Lung (tissue), 12 donors: ENCODE data around the gene SEMA5B. TPM values are rescaled to one million over a fixed set of nuclear protein-coding genes. Genes with fewer than 3 reads are reported as not detected.

ENCODE experiments used
- ATAC-seq: fragments of 200-7000 bp; cut with Tn5 transposase; one replicate; pipeline ENCODE4 v1.9.1; 2020; ENCODE audit warnings: moderate number of reproducible peaks; ENCODE audit not compliant: insufficient read depth, low FRiP score
- DNase-seq, 3 donors: peaks; one replicate each; pipeline ENCODE4 v3.0.0-alpha.2; 2013 to 2017
- H3K27ac ChIP-seq, 2 donors: one replicate each; pipeline ENCODE4 v1.5.1; 2013; ENCODE audit warnings: mild to moderate bottlenecking in 2 of 2, moderate library complexity in 2 of 2, control low read depth in 1 of 2, inconsistent platforms in 1 of 2, low read depth in 1 of 2, low read length in 1 of 2
- H3K27me3 ChIP-seq, 3 donors: one replicate each; pipeline ENCODE4 v1.5.1; 2013; ENCODE audit warnings: low read length in 2 of 3; ENCODE audit not compliant: control insufficient read depth in 3 of 3, insufficient read depth in 3 of 3
- H3K36me3 ChIP-seq, 4 donors: one replicate each; pipeline ENCODE4 v1.5.1; 2013; ENCODE audit warnings: low read length in 4 of 4, mild to moderate bottlenecking in 1 of 4, moderate library complexity in 1 of 4; ENCODE audit not compliant: control insufficient read depth in 4 of 4, insufficient read depth in 4 of 4
- H3K4me1 ChIP-seq, 5 donors: one replicate each; pipeline ENCODE4 v1.5.1; 2013; ENCODE audit warnings: low read length in 5 of 5, mild to moderate bottlenecking in 2 of 5, moderate library complexity in 1 of 5; ENCODE audit not compliant: control insufficient read depth in 5 of 5, insufficient read depth in 5 of 5
- H3K4me3 ChIP-seq: one replicate; pipeline ENCODE4 v1.5.1; 2013; ENCODE audit warnings: mild to moderate bottlenecking, control low read depth, moderate library complexity
- H3K9ac ChIP-seq, 2 donors: one replicate each; pipeline ENCODE4 v1.5.1; 2013; ENCODE audit warnings: low read length in 2 of 2, control low read depth in 1 of 2; ENCODE audit not compliant: insufficient read depth in 1 of 2
- H3K9me3 ChIP-seq, 4 donors: one replicate each; pipeline ENCODE4 v1.5.1; 2013; ENCODE audit warnings: low read length in 3 of 4, mild to moderate bottlenecking in 1 of 4, moderate library complexity in 1 of 4; ENCODE audit not compliant: control insufficient read depth in 4 of 4, insufficient read depth in 3 of 4
- WGBS, 2 donors: extraction: QIAGEN DNeasy Blood & Tissue Kit; methylation state at CpG; one replicate each; pipeline ENCODE4 v1.1.7; 2013; 5-methylcytosine and 5-hydroxymethylcytosine counted together
- polyA plus RNA-seq, 2 donors: library from polyadenylated mRNA; stranded (reverse); fragments of 200-250 nt; gene quantifications; one replicate each; pipeline ENCODE4 v1.2.1, GENCODE V29; 2013
- total RNA-seq, 2 donors: library from RNA; depleted of rRNA in 1 of 2; stranded (reverse); fragments of >200 nt in 1 of 2; gene quantifications; one replicate each; pipeline ENCODE4 v1.2.1, GENCODE V29; 2014 to 2021
- TF ChIP-seq, protein P1 (sequence below): IDR thresholded peaks from 2 replicates; pipeline ENCODE4 v1.5.1; 2012; ENCODE audit warnings: mild to moderate bottlenecking; ENCODE audit errors: control extremely low read depth, extremely low read depth
- donor health status: control.
- donor health status: control.
- donor health status: Bipolar disorder and iron deficiency.
- donor health status: healthy.
- donor health status: DM: yes; HTN: yes; CAD: no.

The SEMA5B gene
- total and polyA plus RNA-seq, 4 donors = 0.30 to 2.2 (median 0.48) TPM

DNA sequence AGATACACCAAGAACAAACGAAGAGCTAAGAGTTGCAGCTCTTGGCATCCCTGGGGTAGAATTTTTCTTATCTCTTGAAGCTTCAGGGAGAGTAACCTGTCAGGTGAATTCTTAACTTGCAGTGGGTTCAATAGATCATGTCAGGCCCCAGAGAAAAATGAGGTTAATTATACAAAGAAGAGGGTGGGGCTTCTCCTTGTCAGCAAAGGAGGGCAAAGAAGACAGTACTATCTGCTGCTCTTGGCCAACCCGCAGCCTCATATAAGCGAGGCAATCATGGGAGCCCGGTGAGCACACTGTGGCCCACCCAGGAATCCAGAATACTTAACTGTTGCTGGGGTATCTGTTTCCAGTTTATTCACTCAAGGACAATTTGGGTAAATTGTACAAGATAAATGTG lies 110.2 kb downstream of the SEMA5B start:
- no peak overlapping the region for H3K4me3 ChIP-seq
- H3K9me3 ChIP-seq = no peaks in the 10 kb centered on the region
- no peak for ATAC-seq
- WGBS, 2 donors = 90 to 98% methylated on average over 4 of the region's 4 CpGs
- no peak overlapping the region for H3K27ac ChIP-seq
- TF ChIP-seq, protein P1, sequence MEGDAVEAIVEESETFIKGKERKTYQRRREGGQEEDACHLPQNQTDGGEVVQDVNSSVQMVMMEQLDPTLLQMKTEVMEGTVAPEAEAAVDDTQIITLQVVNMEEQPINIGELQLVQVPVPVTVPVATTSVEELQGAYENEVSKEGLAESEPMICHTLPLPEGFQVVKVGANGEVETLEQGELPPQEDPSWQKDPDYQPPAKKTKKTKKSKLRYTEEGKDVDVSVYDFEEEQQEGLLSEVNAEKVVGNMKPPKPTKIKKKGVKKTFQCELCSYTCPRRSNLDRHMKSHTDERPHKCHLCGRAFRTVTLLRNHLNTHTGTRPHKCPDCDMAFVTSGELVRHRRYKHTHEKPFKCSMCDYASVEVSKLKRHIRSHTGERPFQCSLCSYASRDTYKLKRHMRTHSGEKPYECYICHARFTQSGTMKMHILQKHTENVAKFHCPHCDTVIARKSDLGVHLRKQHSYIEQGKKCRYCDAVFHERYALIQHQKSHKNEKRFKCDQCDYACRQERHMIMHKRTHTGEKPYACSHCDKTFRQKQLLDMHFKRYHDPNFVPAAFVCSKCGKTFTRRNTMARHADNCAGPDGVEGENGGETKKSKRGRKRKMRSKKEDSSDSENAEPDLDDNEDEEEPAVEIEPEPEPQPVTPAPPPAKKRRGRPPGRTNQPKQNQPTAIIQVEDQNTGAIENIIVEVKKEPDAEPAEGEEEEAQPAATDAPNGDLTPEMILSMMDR = no peak
- peaks cover 0 to 1% (median 0%) of the 10 kb centered on the region in 4 donors for H3K36me3 ChIP-seq
- no peak overlapping the region for H3K9ac ChIP-seq
- peaks cover 0 to 44% (median 22%) of the 10 kb centered on the region in 3 donors for H3K27me3 ChIP-seq
- H3K4me1 ChIP-seq = peaks cover 0 to 4% (median 0%) of the 10 kb centered on the region in 5 donors
- DNase-seq = no peak

DNA sequence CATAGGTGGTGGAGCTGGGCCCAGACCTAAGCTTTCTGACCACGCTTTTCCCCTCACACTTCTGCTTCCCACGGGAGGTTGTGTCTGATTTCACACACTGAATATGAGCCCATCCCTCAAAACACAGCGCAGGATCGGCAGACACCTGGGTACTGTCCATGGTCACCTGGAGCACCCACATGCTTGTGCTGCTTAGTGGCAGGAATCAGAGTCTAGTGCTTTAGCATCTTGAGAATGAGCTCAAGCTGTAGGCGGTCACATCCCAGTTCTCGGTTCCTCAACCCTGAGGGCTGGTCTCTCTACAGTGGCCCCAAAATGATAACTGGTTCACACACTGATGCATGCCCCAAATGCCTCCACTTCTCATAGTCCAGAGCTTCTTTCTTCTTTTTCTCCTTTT lies 111.0 kb downstream of the SEMA5B start:
- WGBS, 2 donors = 83 to 84% methylated on average over 6 of the region's 6 CpGs
- H3K9me3 ChIP-seq = no peaks in the 10 kb centered on the region
- H3K36me3 ChIP-seq = no peaks in the 10 kb centered on the region
- H3K4me1 ChIP-seq = no peaks in the 10 kb centered on the region
- H3K9ac ChIP-seq = no peak overlapping the region
- H3K27me3 ChIP-seq = peaks cover 0 to 42% (median 18%) of the 10 kb centered on the region in 3 donors
- no peak overlapping the region for H3K27ac ChIP-seq
- ATAC-seq (no peak), DNase-seq (no peak)
- TF ChIP-seq, protein P1 = no peak
- no peak overlapping the region for H3K4me3 ChIP-seq

DNA sequence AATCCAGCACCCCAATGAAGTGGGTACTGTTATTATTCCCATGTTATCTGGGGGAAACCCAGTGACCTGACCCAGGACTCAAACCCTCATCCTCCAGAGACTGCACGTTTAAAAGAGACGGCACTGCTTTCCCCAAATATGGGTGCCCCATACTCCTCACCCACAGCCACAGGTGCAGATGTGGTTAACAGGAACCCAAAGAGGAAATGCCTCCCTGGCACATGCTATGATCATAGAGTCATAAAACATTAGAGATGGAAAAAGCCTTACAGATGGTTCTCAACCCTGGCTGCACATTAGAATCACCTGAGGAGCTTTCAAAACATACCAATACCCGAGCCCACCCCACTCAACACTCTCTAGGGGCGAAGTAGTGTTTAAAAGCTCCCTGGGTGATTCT lies 111.5 kb downstream of the SEMA5B start:
- no peaks in the 10 kb centered on the region for H3K36me3 ChIP-seq
- WGBS, 2 donors = 52 to 71% methylated on average over 4 of the region's 4 CpGs

More for the DNA sequence above, 111.5 kb downstream of the SEMA5B start:
- Histone ChIP-seq H3K27me3 (peaks cover 0 to 37% (median 13%) of the 10 kb centered on the region in 3 donors), H3K9me3 (no peaks in the 10 kb centered on the region), H3K4me1 (no peaks in the 10 kb centered on the region), H3K9ac (no peak overlapping the region), H3K4me3 (no peak overlapping the region), H3K27ac (no peak overlapping the region)
- TF ChIP-seq, protein P1 = no peak
- DNase-seq (no peak), ATAC-seq (no peak)
